Heart left ventricle (tissue), 13 donors: ENCODE measurements around the gene BRSK2.

Experiments
- POLR2A ChIP-seq, 2 donors: fragments of 450-650 bp; IDR thresholded peaks; one replicate each; pipeline ENCODE4 v1.6.1; 2017; ENCODE audit warnings: antibody characterized with exemption in 2 of 2, mild to moderate bottlenecking in 2 of 2, moderate library complexity in 2 of 2
- TF ChIP-seq, protein P1 (sequence below), 12 donors: fragments of 200-600 bp; sonication (generic) in 4 of 12; IDR thresholded peaks; one replicate each; pipeline versions ENCODE4 v1.5.0 to v1.8.0; 2018 to 2022; ENCODE audit warnings: antibody characterized with exemption in 12 of 12, mild to moderate bottlenecking in 5 of 12
- donor health status: ischemic (EF 13 %, LVEDD 7.1; RV severe dilation, severe dysfunction).
- donor health status: DM: no; HTN: yes; CAD: no.
- donor health status: DM: no; HTN: no; CAD: no.
- donor health status: ischemic (EF 25% LVEDD 6.9; RV normal size, moderate dysfunction).
- donor health status: ischemic (EF 25% LVEDD 5.7; RV mildly dilated, moderate dysfunction).
- donor health status: ischemic (EF 35%, LVEDD 5.7; RV mildly dilated, moderate dysfunction).
- donor health status: nonischemic (EF 11% LVEDD 7.7; RV severe dilation, severe dysfunction).
- donor health status: DM: yes; HTN: yes; CAD: no.
- donor health status: PGD.
- donor health status: ischemic (EF 29% LVEDD 5.4; RV normal size, mild dysfunction).
- donor health status: nonischemic (EF 23%, LVEDD 6.1; RV moderate dilation, normal function).

DNA sequence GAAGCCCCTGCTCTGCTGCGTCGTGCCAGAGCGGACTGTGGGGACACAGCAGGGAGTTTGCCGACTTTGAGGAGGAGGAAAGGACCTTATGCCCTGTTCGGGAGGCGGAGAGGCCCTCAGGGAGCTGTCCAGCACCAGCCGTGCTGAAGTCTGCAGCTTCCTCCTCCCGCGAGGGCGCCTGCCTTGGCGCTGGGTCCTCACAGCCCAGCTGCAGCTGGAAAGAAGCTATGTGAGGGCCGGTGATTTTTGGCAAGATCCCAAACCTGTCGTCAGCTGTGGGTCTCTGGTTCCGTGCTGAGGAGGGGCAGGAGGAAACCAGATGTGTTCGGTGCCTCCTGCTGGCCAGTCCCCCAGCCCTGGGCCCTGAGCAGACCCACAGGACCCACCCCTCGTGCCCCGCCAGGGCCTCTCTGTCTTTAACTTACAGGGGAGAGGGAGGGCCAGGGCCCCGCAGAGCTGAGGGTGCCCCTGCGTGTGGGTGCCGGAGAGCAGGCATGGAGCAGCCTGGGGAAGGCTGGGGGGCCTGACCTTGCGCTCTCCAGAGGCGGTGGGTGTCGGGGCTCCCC, 12.0 kb downstream of the BRSK2 start:
- TF ChIP-seq POLR2A (IDR thresholded peaks at IDR 0.05): no peak
- TF ChIP-seq, protein P1, sequence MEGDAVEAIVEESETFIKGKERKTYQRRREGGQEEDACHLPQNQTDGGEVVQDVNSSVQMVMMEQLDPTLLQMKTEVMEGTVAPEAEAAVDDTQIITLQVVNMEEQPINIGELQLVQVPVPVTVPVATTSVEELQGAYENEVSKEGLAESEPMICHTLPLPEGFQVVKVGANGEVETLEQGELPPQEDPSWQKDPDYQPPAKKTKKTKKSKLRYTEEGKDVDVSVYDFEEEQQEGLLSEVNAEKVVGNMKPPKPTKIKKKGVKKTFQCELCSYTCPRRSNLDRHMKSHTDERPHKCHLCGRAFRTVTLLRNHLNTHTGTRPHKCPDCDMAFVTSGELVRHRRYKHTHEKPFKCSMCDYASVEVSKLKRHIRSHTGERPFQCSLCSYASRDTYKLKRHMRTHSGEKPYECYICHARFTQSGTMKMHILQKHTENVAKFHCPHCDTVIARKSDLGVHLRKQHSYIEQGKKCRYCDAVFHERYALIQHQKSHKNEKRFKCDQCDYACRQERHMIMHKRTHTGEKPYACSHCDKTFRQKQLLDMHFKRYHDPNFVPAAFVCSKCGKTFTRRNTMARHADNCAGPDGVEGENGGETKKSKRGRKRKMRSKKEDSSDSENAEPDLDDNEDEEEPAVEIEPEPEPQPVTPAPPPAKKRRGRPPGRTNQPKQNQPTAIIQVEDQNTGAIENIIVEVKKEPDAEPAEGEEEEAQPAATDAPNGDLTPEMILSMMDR (IDR thresholded peaks at IDR 0.05): no peak
